Measurements from ENCODE around the gene OR51V1.

DNA sequence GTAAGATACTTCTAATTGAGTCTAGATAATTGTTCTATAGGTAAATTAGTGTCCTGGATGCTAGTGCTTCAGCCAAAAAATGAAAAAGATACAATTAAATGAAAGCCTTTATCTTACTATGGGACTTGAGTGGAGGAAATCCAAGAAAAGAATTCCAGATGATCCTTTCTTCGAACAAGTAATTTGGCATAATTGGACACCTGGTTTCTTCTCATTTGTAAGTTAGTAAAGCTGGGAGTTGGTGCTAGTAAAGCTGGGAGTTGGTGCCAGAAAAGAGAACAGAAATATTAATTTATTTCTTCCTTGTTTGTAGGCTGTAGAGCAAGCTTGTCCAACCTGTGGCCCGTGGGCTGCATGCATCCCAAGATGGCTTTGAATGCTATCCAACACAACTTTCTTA lies 12.3 kb downstream of the OR51V1 start:
- TF ChIP-seq, protein P1, sequence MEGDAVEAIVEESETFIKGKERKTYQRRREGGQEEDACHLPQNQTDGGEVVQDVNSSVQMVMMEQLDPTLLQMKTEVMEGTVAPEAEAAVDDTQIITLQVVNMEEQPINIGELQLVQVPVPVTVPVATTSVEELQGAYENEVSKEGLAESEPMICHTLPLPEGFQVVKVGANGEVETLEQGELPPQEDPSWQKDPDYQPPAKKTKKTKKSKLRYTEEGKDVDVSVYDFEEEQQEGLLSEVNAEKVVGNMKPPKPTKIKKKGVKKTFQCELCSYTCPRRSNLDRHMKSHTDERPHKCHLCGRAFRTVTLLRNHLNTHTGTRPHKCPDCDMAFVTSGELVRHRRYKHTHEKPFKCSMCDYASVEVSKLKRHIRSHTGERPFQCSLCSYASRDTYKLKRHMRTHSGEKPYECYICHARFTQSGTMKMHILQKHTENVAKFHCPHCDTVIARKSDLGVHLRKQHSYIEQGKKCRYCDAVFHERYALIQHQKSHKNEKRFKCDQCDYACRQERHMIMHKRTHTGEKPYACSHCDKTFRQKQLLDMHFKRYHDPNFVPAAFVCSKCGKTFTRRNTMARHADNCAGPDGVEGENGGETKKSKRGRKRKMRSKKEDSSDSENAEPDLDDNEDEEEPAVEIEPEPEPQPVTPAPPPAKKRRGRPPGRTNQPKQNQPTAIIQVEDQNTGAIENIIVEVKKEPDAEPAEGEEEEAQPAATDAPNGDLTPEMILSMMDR (IDR thresholded peaks at IDR 0.05) = no peak
- TF ChIP-seq EZH2 (IDR thresholded peaks at IDR 0.05) (no peak), EZH2phosphoT487 (IDR thresholded peaks at IDR 0.05) (no peak)
